GM18907 (cell line): ENCODE data around the gene MARCHF10.
"Not testable (repeated sequence)": the region's sequence is repeated elsewhere in the genome, so short reads cannot be mapped to it uniquely, and the experiment has no call there.

Experiments used
- ATAC-seq: cut with Tn5 transposase; IDR thresholded peaks from one replicate; pipeline ENCODE4 v1.9.1; 2021; ENCODE audit warnings: mild to moderate bottlenecking, moderate library complexity; ENCODE audit not compliant: unreplicated experiment

The MARCHF10 gene

GRCh38 chr17:62702746-62703260, 105.3 kb downstream of the MARCHF10 start:
- ATAC-seq = no peak

DNA sequence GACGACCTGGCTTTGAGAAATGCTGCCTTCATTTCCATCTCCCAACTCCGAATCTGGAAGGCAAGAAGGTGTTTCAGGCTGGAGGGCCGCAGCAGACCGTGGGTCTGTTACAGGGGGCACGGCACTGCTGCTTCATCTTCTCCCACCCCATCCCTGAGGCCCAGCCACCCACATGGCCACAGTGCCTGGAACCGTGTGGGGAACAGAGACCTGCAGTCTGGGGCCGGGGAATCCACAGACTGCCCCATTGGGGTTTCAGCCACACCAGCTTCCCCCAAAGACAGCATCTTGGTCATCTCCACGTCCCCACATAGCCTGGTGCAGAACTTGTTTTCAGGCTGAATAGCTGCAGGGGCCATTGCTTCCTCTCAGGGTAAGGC, 106.4 kb downstream of the MARCHF10 start:
- ATAC-seq = no peak

GRCh38 chr17:62700964-62701705, 107.0 kb downstream of the MARCHF10 start:
- ATAC-seq = no peak

GRCh38 chr17:62698459-62698858, 109.7 kb downstream of the MARCHF10 start:
- not testable (repeated sequence) for ATAC-seq

DNA sequence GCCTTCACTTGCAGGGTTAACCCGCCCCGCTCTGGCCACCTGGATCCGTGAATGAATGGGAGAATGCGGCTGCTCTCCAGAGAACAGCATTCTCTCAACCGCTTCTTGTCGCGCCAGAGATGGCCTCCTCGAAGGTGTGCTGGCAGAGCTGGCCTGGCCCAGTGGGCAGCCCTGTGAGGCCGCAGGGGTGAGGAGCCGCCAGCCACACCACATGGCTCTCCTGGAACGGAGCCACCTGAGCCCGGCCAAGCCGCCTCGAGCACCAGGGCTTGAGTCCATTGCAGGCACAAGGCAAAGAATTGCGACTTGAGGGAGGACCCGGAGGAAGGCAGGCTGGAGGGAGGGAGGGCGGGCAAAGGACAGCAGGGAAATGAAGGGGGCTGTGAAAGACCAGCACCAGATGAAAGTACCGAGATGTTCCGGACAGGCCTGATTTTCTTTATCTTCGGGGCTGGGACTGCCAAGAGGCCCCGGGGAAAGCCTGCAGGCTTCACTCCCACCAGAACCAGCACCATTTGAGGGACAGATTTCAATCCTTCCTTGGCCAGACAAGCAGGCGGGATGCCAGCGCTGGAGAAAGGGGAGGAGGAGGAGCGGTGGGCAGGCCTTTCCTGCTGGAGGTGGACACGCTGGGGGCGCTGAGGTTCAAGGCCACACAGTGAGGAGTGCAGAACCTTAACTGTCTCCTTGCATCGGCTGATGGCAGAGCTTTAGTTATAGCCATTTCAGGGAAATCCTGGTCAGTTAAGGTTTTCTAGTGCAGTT, 111.2 kb downstream of the MARCHF10 start:
- no peak for ATAC-seq

DNA sequence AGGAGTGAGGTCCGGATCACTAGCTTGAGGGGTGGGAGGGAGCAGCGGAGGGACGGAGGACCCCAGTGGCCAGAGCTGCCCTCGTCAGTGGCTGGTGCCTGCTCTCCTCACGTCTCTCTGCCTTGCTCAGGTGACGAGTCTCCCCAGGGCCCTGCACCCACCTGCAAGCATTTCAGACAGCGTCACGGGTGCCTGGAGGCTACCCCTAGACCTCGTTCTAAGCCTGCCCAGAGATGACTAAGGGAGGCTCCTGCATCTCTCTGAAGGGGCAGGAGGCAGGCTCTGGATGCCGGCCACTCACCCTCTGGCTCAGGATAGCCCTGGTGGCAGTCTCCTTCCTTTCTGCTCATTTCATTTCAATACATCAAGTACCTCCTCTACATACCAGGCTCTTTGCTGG, 111.9 kb downstream of the MARCHF10 start:
- no peak for ATAC-seq

GRCh38 chr17:62695093-62695738, 112.9 kb downstream of the MARCHF10 start:
- ATAC-seq = not testable (repeated sequence)

GRCh38 chr17:62693616-62694409, 114.3 kb downstream of the MARCHF10 start:
- ATAC-seq = no peak

GRCh38 chr17:62692721-62693431, 115.2 kb downstream of the MARCHF10 start:
- ATAC-seq = no peak

GRCh38 chr17:62692159-62692651, 115.9 kb downstream of the MARCHF10 start:
- no peak for ATAC-seq

GRCh38 chr17:62691589-62691915, 116.6 kb downstream of the MARCHF10 start:
- not testable (repeated sequence) for ATAC-seq

DNA sequence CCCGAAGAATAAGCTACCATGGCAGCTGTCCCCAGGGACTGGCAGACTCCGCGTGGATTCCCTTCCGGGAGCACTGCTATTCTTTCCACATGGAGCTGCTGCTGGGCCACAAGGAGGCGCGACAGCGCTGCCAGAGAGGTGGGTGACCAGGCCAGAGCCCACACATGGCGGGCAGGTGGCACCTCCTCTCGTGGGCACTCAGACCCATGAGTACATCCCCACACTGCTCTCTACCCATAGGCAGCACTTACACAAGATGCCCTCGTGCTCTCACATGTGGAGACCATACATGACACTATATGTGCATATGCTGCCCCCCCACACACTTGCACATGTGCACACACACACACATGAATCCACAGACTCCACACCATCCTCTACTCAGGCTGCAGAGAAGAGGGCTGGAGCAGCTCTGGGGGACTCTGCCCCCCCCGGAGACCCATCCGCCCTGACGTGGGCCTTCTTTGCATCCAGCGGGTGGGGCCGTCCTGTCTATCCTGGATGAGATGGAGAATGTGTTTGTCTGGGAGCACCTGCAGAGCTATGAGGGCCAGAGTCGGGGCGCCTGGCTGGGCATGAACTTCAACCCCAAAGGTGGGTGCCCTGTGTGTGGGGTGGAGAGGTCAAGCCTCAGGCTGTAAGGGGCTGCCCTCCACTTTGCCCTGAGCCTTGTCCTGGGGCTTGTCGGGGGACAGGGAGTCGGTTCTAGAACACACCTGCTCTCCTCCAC, 117.8 kb downstream of the MARCHF10 start:
- ATAC-seq = no peak

DNA sequence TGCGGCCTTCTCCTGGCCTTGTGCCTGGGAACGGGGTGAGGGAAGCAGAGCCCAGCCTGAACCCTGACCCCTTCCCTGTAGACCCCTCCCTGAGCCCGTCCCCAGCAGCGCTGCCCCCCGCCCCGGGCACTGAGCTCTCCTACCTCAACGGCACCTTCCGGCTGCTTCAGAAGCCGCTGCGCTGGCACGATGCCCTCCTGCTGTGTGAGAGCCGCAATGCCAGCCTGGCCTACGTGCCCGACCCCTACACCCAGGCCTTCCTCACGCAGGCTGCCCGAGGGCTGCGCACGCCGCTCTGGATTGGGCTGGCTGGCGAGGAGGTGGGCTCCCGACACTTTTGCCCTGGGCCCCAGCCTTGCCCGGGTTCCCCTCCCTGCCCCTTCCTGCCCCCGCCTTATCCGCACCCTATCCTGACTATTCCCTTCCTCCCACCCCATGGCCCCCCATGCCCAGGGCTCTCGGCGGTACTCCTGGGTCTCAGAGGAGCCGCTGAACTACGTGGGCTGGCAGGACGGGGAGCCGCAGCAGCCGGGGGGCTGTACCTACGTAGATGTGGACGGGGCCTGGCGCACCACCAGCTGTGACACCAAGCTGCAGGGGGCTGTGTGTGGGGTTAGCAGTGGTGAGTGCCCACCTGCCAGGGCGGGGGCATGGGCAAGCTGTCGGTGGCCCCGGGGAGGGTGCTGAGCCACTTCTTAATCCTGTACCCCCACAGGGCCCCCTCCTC, 118.5 kb downstream of the MARCHF10 start:
- ATAC-seq = no peak

- no peak for ATAC-seq
These were observed 119.5 kb downstream of the MARCHF10 start for GRCh38 chr17:62688398-62689160.

- ATAC-seq = no peak
These were observed 120.1 kb downstream of the MARCHF10 start for GRCh38 chr17:62687997-62688396.

DNA sequence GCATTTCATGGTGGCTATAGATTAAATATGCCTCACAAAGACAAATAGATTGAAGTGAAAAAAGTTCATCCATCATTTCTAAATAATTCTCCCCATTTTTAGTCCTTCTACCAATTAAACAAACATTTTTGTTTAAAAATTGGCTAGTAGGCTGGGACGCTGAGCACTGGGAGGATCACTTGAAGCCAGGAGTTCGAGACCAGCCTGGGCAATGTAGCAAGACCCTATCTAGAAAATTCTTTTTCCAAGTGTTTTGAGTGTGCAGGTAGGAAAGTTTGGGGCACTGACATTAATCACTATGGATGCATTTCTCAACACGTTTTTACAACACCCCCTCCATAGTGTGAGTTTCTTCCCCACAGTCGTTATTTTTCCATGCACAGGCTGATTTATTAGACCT, 123.9 kb downstream of the MARCHF10 start:
- no peak for ATAC-seq

GRCh38 chr17:62681939-62682381, 126.2 kb downstream of the MARCHF10 start:
- no peak for ATAC-seq
